TTC549 (cell line): ENCODE data around the gene F10.

Source experiments
- FAIRE-seq: peaks from 2 replicates; lab custom pipeline; 2012; peaks lifted over from hg19 to GRCh38; lab: Jason Lieb, UNC

Gene F10

DNA sequence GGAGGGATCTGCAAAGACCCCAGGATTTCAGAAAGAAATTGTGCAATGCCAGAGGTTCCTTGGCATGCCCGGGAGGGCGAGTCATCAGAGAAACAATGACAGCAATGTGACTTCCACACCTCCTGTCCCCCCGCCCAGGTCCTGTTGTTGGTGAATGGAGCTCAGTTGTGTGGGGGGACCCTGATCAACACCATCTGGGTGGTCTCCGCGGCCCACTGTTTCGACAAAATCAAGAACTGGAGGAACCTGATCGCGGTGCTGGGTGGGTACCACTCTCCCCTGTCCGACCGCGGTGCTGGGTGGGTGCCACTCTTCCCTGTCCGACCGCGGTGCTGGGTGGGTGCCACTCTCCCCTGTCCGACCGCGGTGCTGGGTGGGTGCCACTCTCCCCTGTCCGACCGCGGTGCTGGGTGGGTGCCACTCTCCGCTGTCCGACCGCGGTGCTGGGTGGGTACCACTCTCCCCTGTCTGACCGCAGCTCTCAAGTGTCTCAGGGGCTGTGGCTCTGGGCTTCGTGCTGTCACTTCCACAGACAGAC, 5.2 kb upstream of the F10 start:
- no peak for FAIRE-seq

DNA sequence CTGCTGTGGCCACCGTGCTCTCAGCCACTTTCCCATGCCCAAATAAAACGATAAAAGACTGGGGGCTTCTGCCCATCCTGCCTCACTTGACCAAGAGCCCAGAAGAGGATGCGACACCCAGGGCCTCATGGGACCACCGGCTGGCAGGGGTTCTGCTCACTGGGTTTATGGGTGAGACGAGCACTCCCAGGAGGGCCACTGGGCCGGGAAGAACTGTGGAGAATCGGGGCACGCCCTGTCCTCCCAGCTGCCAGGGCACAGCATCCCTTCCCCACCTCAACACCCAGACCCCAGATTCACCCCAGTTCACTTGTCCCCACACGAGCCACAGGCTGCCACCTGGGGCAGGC, 4.7 kb upstream of the F10 start:
- no peak for FAIRE-seq

DNA sequence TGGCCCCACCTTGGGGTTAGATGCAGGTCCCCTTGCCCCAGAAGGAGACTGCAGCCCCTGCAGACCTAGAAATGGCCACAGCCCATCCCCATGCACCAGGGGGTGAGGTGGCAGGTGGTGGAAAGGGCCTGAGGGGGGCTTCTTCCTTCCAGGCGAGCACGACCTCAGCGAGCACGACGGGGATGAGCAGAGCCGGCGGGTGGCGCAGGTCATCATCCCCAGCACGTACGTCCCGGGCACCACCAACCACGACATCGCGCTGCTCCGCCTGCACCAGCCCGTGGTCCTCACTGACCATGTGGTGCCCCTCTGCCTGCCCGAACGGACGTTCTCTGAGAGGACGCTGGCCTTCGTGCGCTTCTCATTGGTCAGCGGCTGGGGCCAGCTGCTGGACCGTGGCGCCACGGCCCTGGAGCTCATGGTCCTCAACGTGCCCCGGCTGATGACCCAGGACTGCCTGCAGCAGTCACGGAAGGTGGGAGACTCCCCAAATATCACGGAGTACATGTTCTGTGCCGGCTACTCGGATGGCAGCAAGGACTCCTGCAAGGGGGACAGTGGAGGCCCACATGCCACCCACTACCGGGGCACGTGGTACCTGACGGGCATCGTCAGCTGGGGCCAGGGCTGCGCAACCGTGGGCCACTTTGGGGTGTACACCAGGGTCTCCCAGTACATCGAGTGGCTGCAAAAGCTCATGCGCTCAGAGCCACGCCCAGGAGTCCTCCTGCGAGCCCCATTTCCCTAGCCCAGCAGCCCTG, 4.2 kb upstream of the F10 start:
- FAIRE-seq: no peak

DNA sequence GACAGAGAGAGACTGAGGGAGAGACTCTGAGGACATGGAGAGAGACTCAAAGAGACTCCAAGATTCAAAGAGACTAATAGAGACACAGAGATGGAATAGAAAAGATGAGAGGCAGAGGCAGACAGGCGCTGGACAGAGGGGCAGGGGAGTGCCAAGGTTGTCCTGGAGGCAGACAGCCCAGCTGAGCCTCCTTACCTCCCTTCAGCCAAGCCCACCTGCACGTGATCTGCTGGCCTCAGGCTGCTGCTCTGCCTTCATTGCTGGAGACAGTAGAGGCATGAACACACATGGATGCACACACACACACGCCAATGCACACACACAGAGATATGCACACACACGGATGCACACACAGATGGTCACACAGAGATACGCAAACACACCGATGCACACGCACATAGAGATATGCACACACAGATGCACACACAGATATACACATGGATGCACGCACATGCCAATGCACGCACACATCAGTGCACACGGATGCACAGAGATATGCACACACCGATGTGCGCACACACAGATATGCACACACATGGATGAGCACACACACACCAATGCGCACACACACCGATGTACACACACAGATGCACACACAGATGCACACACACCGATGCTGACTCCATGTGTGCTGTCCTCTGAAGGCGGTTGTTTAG, 3.3 kb upstream of the F10 start:
- FAIRE-seq: no peak

DNA sequence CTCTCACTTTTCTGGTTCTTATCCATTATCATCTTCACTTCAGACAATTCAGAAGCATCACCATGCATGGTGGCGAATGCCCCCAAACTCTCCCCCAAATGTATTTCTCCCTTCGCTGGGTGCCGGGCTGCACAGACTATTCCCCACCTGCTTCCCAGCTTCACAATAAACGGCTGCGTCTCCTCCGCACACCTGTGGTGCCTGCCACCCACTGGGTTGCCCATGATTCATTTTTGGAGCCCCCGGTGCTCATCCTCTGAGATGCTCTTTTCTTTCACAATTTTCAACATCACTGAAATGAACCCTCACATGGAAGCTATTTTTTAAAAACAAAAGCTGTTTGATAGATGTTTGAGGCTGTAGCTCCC, 2.8 kb upstream of the F10 start:
- FAIRE-seq: no peak

DNA sequence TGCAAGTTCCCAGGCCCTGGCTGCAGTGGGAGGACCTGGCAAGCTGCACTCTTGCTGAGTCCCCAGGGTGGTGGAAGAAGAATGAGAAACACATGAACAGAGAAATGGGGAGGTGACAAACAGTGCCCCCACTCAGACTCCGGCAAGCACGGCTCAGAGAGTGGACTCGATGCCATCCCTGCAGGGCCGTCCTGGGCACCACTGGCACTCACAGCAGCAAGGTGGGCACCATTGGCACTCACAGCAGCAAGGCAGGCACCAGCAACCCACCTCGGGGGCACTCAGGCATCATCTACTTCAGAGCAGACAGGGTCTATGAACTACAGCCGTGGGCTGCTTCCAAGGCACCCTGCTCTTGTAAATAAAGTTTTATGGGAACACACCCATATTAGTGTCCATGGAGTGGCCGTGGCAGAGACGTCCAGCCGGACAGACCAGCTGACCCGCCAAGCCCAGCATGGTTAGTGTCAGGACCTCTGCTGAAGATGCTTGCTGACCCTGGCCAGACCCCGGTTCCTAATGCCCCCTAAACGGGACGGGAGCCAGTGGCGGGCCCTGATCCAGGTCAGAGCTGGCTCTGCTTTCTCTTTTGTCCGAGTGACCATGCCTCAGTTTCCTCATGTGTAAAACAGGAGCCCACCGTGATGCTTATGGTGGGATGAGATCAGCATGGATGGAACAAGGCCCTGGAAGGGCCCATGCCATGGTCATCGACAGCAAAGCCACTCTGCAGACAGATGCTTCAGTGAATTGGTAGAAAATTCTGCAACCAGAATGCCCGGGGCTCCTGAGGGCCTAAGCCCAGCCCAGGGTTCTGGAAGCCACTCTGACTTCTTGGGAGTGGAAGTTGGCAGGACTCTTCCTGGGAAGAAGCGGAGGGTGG, 2.1 kb upstream of the F10 start:
- FAIRE-seq: no peak

DNA sequence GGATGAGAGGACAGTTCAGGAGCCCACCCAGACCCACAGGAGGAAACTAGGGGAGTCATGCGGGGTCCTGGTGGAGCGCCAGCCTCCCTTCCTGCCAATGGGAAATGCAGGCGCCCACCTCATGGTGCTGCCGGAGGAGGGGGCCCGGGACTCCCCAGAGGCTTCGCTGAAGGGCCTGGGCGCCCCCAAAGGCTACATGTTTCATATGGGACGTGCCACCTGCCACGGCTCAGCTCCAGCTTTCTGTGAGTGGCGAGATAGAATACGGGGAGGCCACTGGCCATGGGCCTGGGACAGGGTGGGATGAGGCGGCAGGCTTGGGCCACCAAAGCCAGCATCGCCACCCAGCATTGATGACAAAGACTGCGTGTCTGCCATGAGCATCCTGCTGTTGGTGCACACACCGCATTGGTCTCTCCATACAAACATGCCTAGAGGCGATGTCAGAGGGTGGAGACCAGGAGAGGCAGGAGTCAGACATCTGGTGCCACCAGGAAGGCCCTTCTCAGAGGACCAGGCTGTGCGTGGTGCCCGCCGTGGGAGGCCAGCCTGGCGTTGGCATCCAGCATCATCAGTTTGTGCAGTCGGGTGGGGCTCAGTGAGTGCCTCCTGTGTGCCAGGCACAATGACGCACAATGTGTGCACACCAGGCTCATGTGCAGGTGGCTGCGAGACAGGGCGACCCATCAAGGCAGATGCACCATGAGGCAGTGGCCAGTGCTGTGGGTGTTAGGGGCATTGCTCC, 1.2 kb upstream of the F10 start:
- no peak for FAIRE-seq

- no peak for FAIRE-seq
These were observed 599 bp upstream of the F10 start for GRCh38 chr13:113121928-113122471.

GRCh38 chr13:113123226-113124201, 915 bp downstream of the F10 start:
- no peak for FAIRE-seq

GRCh38 chr13:113124211-113124970, 1.8 kb downstream of the F10 start:
- no peak for FAIRE-seq

GRCh38 chr13:113125506-113126264, 3.1 kb downstream of the F10 start:
- FAIRE-seq: no peak

DNA sequence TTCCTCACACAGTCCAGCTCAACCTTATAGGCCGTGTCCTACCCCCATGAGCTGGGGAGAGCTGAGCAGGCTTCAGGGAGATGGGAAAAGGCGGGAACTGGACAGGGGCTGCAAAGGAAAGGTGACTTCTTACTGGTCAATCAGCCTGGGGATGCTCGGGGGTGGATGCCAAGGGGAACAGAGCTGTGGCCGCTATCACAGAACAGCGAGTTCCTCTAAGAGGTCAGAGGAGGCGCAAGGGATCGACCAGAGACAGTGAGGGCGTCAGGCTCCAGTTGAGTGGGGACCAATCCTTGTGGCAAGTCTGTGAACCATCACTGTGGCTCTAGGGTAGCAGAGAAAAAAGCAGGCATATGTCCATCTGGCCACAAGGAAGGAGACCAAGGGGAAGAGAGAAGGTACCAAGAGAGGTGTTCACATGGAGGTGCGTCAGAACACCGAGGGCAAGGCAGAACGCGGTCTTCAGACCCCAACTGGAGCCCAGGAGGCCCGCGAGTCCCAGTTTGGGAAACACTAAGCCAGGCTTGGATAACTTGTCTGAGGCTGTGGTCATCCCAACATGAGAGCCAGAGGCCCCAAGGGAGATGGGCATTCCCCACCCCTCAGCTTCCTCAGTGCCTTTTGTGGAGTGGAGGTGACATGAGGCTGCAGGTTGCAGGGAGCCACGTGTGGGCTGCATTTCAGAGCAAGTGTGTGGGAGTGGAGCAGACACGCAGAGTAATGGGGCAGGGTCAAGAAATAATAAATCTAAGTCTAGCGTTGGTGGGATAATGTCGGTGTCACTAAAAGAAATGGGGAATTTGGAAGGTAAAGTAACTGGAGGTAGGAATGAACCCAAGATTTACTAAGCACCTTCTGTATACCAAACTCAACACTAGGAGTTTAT, 3.9 kb downstream of the F10 start:
- no peak for FAIRE-seq

DNA sequence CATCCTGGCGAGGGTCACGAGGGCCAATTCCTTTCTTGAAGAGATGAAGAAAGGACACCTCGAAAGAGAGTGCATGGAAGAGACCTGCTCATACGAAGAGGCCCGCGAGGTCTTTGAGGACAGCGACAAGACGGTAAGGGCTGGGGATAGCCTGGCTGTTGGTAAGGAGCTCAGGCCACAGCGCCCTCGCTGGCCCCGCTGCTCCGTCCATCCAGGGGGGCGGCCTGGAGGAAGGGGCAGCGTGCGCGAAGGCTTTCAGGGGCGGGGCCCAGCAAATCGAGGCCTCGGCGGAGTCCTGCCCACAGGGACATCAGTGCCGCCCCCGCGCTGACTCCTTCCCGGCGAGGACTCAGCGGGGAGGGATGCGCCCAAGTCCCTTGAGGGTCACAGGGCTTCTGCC, 6.9 kb downstream of the F10 start:
- no peak for FAIRE-seq

DNA sequence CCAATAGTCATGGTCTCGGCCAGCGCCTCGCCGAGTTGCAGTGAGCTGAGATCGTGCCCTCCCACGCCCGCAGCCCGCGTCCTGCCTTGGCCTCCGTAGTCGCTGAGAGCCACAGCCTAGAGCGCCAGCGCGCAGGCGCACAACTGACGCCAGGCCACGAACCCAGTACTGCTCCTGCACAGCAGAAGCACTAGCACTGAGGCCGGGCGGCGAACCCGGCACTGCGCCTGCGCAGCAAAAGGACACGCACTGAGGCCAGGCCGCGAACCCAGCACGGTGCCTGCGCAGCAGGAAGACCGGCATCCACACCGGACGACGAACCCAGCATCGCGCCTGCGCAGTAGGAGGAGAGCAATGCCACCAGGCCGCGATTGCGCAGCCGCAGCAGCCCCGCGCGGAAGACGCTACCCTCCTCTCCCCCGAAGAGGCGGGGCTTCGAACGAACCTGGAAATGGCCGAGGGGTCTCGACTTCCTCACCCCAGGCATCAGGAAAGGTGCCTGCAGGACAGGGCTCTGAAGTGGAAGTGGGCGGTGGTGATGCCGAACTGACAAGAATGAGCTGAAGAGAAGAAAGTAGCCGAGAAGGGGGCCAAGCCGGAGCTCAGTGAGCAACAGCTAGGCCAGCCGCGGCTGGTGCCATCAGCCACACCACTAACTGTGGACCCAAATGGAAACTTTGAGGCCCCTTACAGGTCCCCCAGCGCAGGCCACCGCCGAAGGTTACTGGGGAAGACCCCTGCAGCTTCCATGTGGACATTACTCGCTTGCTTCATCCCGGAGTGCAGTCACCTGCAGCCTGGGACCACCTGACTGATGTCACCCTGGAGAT, 7.5 kb downstream of the F10 start:
- FAIRE-seq: no peak

DNA sequence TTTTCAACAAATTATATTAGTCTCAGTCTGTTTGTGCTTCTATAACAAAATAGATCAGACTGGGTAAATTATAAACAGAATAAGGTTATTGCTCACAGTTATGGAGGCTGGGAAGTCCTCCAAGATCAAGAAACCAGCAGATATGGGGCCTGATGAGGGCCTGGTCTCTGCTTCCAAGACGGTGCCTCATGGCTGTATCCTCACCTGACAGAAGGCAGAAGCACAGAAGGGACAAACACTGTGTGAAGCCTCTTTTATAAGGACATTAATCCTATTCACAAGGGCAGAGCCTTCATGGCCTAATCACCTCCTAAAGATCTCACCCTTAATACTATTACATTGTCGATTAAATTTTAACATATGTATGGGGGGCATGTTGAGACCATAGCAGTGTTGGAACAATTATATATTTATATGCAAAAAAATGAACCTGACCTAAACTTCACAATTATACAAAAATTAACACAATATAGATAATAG, 12.7 kb downstream of the F10 start:
- FAIRE-seq: no peak

- FAIRE-seq: no peak
These were observed 15.2 kb downstream of the F10 start for GRCh38 chr13:113137691-113138298.
